K562 (cell line): ENCODE data around the gene TRIM33. TPM values are rescaled to one million over a fixed set of nuclear protein-coding genes. Genes with fewer than 3 reads are reported as not detected.
A peak's percentile ranks its signal among the peaks of the same experiment; 100 is the strongest.

Experiments
- BDP1 ChIP-seq: IDR thresholded peaks from 3 replicates; pipeline ENCODE4 v1.6.1; 2011; ENCODE audit not compliant: insufficient read length, insufficient read depth
- BRD9 ChIP-seq: fragments of 450-650 bp; IDR thresholded peaks from 2 replicates; pipeline ENCODE4 v1.6.1; 2018; ENCODE audit warnings: low read depth; ENCODE audit not compliant: partially characterized antibody
- ETV1 ChIP-seq: fragments of 450-650 bp; conservative IDR thresholded peaks from 2 replicates; pipeline ENCODE4 v1.6.1; 2016; ENCODE audit warnings: missing genetic modification characterization, control low read depth, low read depth, missing compliant biosample characterization
- GATAD2A ChIP-seq: fragments of 450-650 bp; IDR thresholded peaks from 2 replicates; pipeline ENCODE4 v1.6.1; 2017
- IRF9 ChIP-seq: fragments of 450-650 bp; IDR thresholded peaks from 2 replicates; pipeline ENCODE4 v1.6.1; 2016; ENCODE audit warnings: missing biosample characterization, missing genetic modification characterization
- MAZ ChIP-seq, 2 experiments: fragments of 450-650 bp in 1 of 2; sonication (generic) in 1 of 2; formaldehyde crosslinking; IDR thresholded peaks in 1 of 2; conservative IDR thresholded peaks in 1 of 2; 2 replicates each; pipeline versions ENCODE4 v1.4.0 to v1.5.0; 2020; ENCODE audit warnings: mild to moderate bottlenecking in 1 of 2, missing genetic modification reagents in 1 of 2
- MLLT1 ChIP-seq, 2 experiments: fragments of 450-650 bp; IDR thresholded peaks; 2 replicates each; pipeline ENCODE4 v1.6.1; 2016
- NRF1 ChIP-seq, 2 experiments: fragments of 450-650 bp; IDR thresholded peaks in 1 of 2; conservative IDR thresholded peaks in 1 of 2; 2 replicates each; pipeline ENCODE4 v1.6.1; 2014; ENCODE audit warnings: mild to moderate bottlenecking in 2 of 2
- RBM17 ChIP-seq: fragments of 200-400 bp; formaldehyde crosslinking; IDR thresholded peaks from 2 replicates; pipeline ENCODE4 v1.6.1; 2017; ENCODE audit warnings: low read depth, mild to moderate bottlenecking, low read length, borderline replicate concordance
- RBM39 ChIP-seq: fragments of 200-400 bp; formaldehyde crosslinking; optimal IDR thresholded peaks from 2 replicates; pipeline ENCODE3; 2018; ENCODE audit warnings: low read depth, low read length
- SMAD2 ChIP-seq: fragments of 150-350 bp; IDR thresholded peaks from 2 replicates; pipeline ENCODE4 v1.6.1; 2014; ENCODE audit warnings: low read depth, mild to moderate bottlenecking, low read length
- ZNF253 ChIP-seq: fragments of 250-450 bp; sonication (Bioruptor Pico); conservative IDR thresholded peaks from 2 replicates; pipeline ENCODE4 v1.6.1; 2021; ENCODE audit warnings: mild to moderate bottlenecking
- ZNF280B ChIP-seq: fragments of 250-450 bp; sonication (Bioruptor Pico); IDR thresholded peaks from 2 replicates; pipeline ENCODE4 v1.5.1; 2021; ENCODE audit warnings: mild to moderate bottlenecking
- ZNF57 ChIP-seq: fragments of 450-650 bp; formaldehyde crosslinking; IDR thresholded peaks from 2 replicates; pipeline ENCODE4 v1.4.0; 2020; ENCODE audit warnings: mild to moderate bottlenecking, moderate library complexity
- ZNF609 ChIP-seq: sonication (generic); formaldehyde crosslinking; IDR thresholded peaks from 2 replicates; pipeline ENCODE4 v1.8.1; 2023; ENCODE audit warnings: missing genetic modification reagents, mild to moderate bottlenecking, borderline replicate concordance
- ZNF717 ChIP-seq: fragments of 250-450 bp; sonication (Bioruptor Pico); IDR thresholded peaks from 2 replicates; pipeline ENCODE4 v1.5.0; 2021
- polyA plus RNA-seq, 8 experiments: library from polyadenylated mRNA; depleted of rRNA in 4 of 8; stranded (reverse) in 5 of 8; unstranded in 3 of 8; fragments of >200 nt; fragmentation: Nextera tagmentation in 2 of 8; fragmentation: Illumina TruSeq in 1 of 8; extraction: Ambion mirVana in 2 of 8; extraction: Trizol in 1 of 8; gene quantifications; 2 replicates each; pipeline versions ENCODE4 v1.2.1 to v1.2.3, GENCODE V29; 2011 to 2014; ENCODE audit warnings: inconsistent platforms in 1 of 8, missing spikeins in 1 of 8
- total RNA-seq, 7 experiments: library from RNA; depleted of rRNA in 6 of 7; stranded (reverse); fragments of >200 nt in 6 of 7; fragmentation: Illumina TruSeq in 2 of 7; extraction: Trizol in 2 of 7; gene quantifications; 2 replicates each; pipeline versions ENCODE4 v1.2.1 to v1.2.3, GENCODE V29; 2011 to 2021; ENCODE audit warnings: low replicate concordance in 1 of 7

TRIM33 gene
- total and polyA plus RNA-seq, 9 of the 15 experiments (the other 6 are each of a cell fraction or from before 2014, with no cell fraction given): 9.3 to 58.4 (median 40.2) TPM

- TF ChIP-seq ZNF609 (CRISPR knock-in tag) (peak; percentile 97), ZNF57 (CRISPR knock-in tag) (no peak), GATAD2A (peak; percentile 99), ZNF280B (CRISPR knock-in tag) (no peak), ETV1 (tag) (peak; percentile 85), IRF9 (peak; percentile 41; the same call in 1 of the 2 replicates), NRF1 (conservative IDR thresholded peaks at IDR 0.05 in 1 of 2, IDR thresholded peaks at IDR 0.05 in 1 of 2) (0 out of 4 replicates have a peak, but pooled peaks have one; percentile 15 to 30), ZNF253 (CRISPR knock-in tag) (no peak), BDP1 (no peak), RBM17 (no peak), SMAD2 (no peak), BRD9 (peak; percentile 98), MAZ (CRISPR knock-in tag; conservative IDR thresholded peaks at IDR 0.05 in 1 of 2, IDR thresholded peaks at IDR 0.05 in 1 of 2) (peak; percentile 66 to 82; a peak in 3 of 4 replicates), MLLT1 (IDR thresholded peaks at IDR 0.05) (peak; percentile 82), RBM39 (no peak), ZNF717 (CRISPR knock-in tag) (no peak)
These were observed 131.0 kb downstream of the TRIM33 start (continued) for GRCh38 chr1:114379987-114380386.
